ENCODE measurements around the gene ZNF566. TPM values are rescaled to one million over a fixed set of nuclear protein-coding genes. Genes with fewer than 3 reads are reported as not detected.

The ZNF566 gene
- total and polyA plus RNA-seq, 2 of the 13 experiments (the other 11 are each of a cell fraction or from before 2014, with no cell fraction given), result 4.8 to 13.7 TPM

DNA sequence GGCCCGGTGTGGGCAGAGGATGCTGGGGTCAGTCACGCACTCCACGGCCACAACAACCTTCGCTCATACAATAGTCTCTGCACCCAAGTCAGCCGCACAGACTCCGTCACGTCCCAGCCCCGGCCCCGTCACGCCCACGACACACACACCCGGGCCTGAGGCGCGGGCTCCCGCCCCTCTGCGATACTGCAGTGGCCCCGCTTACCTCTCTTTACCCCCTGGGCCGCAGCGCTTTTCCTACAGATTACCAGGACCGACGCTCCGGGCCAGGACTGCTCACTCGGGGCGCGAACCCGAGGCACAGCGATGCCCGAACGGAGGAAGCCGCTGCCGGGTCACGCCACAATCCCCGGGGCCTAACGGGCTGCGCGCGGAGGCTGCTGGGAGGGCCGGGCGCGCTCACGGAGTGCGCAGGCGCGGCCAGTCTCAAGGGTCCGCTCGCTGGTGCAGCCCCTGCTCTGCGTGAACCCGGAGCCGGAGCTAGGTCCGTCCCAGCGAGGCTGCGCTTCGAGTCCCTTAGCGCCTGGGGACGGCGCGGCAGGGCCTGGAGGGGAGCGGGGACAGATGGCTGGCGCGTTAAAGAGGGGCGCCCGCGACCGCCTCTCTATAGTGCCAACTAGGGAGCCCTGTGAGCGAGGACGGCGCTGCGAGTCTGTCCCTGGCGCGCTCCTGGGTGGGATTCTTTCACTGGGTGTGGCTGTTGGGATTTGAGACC lies 70.9 kb downstream of the ZNF566 start, which contains the start of gene ZFP82 (continued):
- no peak for TF ChIP-seq REL (CRISPR knock-in tag; conservative IDR thresholded peaks at IDR 0.05)
- TF ChIP-seq ZMAT5 (CRISPR knock-in tag; IDR thresholded peaks at IDR 0.05; ENCODE audit: borderline replicate concordance, low read depth), result no peak
- TF ChIP-seq, protein P1, sequence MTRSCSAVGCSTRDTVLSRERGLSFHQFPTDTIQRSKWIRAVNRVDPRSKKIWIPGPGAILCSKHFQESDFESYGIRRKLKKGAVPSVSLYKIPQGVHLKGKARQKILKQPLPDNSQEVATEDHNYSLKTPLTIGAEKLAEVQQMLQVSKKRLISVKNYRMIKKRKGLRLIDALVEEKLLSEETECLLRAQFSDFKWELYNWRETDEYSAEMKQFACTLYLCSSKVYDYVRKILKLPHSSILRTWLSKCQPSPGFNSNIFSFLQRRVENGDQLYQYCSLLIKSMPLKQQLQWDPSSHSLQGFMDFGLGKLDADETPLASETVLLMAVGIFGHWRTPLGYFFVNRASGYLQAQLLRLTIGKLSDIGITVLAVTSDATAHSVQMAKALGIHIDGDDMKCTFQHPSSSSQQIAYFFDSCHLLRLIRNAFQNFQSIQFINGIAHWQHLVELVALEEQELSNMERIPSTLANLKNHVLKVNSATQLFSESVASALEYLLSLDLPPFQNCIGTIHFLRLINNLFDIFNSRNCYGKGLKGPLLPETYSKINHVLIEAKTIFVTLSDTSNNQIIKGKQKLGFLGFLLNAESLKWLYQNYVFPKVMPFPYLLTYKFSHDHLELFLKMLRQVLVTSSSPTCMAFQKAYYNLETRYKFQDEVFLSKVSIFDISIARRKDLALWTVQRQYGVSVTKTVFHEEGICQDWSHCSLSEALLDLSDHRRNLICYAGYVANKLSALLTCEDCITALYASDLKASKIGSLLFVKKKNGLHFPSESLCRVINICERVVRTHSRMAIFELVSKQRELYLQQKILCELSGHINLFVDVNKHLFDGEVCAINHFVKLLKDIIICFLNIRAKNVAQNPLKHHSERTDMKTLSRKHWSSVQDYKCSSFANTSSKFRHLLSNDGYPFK (CRISPR knock-in tag; IDR thresholded peaks at IDR 0.05; ENCODE audit: borderline replicate concordance), result peak; percentile 54; the same call in 1 of the 2 replicates
- no peak for TF ChIP-seq BRF2 (CRISPR knock-in tag; IDR thresholded peaks at IDR 0.05)
- TF ChIP-seq ESRRA (CRISPR knock-in tag; IDR thresholded peaks at IDR 0.05; ENCODE audit: low read depth), result no peak
- no peak for TF ChIP-seq NFE2 (CRISPR knock-in tag; IDR thresholded peaks at IDR 0.05)
- no peak for TF ChIP-seq ZNF773 (CRISPR knock-in tag; IDR thresholded peaks at IDR 0.05; ENCODE audit: borderline replicate concordance)
- TF ChIP-seq, protein P2, sequence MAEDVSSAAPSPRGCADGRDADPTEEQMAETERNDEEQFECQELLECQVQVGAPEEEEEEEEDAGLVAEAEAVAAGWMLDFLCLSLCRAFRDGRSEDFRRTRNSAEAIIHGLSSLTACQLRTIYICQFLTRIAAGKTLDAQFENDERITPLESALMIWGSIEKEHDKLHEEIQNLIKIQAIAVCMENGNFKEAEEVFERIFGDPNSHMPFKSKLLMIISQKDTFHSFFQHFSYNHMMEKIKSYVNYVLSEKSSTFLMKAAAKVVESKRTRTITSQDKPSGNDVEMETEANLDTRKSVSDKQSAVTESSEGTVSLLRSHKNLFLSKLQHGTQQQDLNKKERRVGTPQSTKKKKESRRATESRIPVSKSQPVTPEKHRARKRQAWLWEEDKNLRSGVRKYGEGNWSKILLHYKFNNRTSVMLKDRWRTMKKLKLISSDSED (CRISPR knock-in tag; IDR thresholded peaks at IDR 0.05), result no peak
- peak; percentile 88 for TF ChIP-seq ZNF143 (CRISPR knock-in tag; IDR thresholded peaks at IDR 0.05)
- TF ChIP-seq SIX4 (CRISPR knock-in tag; IDR thresholded peaks at IDR 0.05), result no peak
- TF ChIP-seq ZNF318 (CRISPR knock-in tag; IDR thresholded peaks at IDR 0.05), result 0 out of 2 replicates have a peak, but pooled peaks have one; percentile 44
- no peak for TF ChIP-seq SETDB1 (CRISPR knock-in tag; IDR thresholded peaks at IDR 0.05; ENCODE audit: borderline replicate concordance)
- no peak for TF ChIP-seq ONECUT2 (CRISPR knock-in tag; IDR thresholded peaks at IDR 0.05)
- no peak for TF ChIP-seq ZNF552 (CRISPR knock-in tag; IDR thresholded peaks at IDR 0.05; ENCODE audit: borderline replicate concordance)
- TF ChIP-seq NR1H2 (CRISPR knock-in tag; IDR thresholded peaks at IDR 0.05; ENCODE audit: borderline replicate concordance, low read depth), result no peak
